ENCODE data around the gene MTHFSD. TPM values are rescaled to one million over a fixed set of nuclear protein-coding genes. Genes with fewer than 3 reads are reported as not detected.

Gene MTHFSD
- total RNA-seq, 4 donors from 2014 or later: 22.7 to 40.8 (median 25.4) TPM

- Histone ChIP-seq H3K27ac (no peak overlapping the region), H3K9me3 (no peaks in the 10 kb centered on the region), H3K36me3 (peaks cover 0 to 36% (median 0%) of the 10 kb centered on the region in 3 donors), H3K4me3 (no peak overlapping the region), H3K27me3 (peaks cover 0 to under 1% of the 10 kb centered on the region in 2 donors), H3K4me1 (peaks cover 0 to 17% (median 0%) of the 10 kb centered on the region in 4 donors)
- DNase-seq (ENCODE audit: low spot score in 2 of 2): no peak
- WGBS, 2 donors: 91 to 92% methylated on average over 30 to 35 of the region's 38 CpGs
- TF ChIP-seq EP300 (IDR thresholded peaks at IDR 0.05) (no peak), POLR2A (IDR thresholded peaks at IDR 0.05) (no peak)
- TF ChIP-seq, protein P1, sequence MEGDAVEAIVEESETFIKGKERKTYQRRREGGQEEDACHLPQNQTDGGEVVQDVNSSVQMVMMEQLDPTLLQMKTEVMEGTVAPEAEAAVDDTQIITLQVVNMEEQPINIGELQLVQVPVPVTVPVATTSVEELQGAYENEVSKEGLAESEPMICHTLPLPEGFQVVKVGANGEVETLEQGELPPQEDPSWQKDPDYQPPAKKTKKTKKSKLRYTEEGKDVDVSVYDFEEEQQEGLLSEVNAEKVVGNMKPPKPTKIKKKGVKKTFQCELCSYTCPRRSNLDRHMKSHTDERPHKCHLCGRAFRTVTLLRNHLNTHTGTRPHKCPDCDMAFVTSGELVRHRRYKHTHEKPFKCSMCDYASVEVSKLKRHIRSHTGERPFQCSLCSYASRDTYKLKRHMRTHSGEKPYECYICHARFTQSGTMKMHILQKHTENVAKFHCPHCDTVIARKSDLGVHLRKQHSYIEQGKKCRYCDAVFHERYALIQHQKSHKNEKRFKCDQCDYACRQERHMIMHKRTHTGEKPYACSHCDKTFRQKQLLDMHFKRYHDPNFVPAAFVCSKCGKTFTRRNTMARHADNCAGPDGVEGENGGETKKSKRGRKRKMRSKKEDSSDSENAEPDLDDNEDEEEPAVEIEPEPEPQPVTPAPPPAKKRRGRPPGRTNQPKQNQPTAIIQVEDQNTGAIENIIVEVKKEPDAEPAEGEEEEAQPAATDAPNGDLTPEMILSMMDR (IDR thresholded peaks at IDR 0.05): no peak
Observed at GRCh38 chr16:86528061-86528929, 26.7 kb downstream of the MTHFSD start.

DNA sequence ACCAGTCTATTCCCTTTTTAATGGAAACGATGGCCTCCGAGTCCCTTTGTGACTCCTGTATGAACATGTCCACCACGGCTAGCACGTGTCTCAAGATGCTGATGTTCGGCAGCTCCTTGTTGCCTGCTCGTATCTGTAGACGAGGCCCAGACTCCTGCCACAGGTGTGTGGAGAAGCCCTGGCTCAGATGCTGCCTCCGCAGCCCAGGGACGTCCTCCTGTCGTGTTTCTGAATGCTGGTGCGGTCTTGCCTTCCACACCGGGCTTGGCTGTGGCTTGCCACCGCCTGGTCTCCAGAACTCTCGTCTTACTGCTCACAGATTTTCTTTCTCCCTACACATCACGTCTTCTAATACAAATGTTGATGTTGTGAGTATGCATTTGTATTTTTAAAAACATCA lies 27.7 kb downstream of the MTHFSD start:
- H3K27me3 ChIP-seq: peaks cover 0 to 9% of the 10 kb centered on the region in 2 donors
- H3K36me3 ChIP-seq: peaks cover 0 to 26% (median 0%) of the 10 kb centered on the region in 3 donors
- H3K4me3 ChIP-seq: no peak overlapping the region
- TF ChIP-seq, protein P1 (IDR thresholded peaks at IDR 0.05): no peak
- TF ChIP-seq EP300 (IDR thresholded peaks at IDR 0.05): no peak
- TF ChIP-seq POLR2A (IDR thresholded peaks at IDR 0.05): no peak
- WGBS, 2 donors: 93 to 94% methylated on average over 15 of the region's 15 CpGs
- H3K9me3 ChIP-seq: no peaks in the 10 kb centered on the region
- no peak overlapping the region for H3K27ac ChIP-seq
- H3K4me1 ChIP-seq: peaks cover 0 to 17% (median 0%) of the 10 kb centered on the region in 4 donors
- DNase-seq (ENCODE audit: low spot score in 2 of 2): no peak

- TF ChIP-seq POLR2A (IDR thresholded peaks at IDR 0.05): no peak
- Histone ChIP-seq H3K27ac (no peak overlapping the region), H3K36me3 (peaks cover 0 to 14% (median 0%) of the 10 kb centered on the region in 3 donors), H3K4me3 (no peak overlapping the region), H3K9me3 (no peaks in the 10 kb centered on the region), H3K27me3 (peaks cover 0 to 25% of the 10 kb centered on the region in 2 donors), H3K4me1 (peaks cover 0 to 12% (median 1%) of the 10 kb centered on the region in 4 donors)
- 55 to 59% methylated on average over 12 of the region's 12 CpGs for WGBS, 2 donors
- no peak for DNase-seq (ENCODE audit: low spot score in 2 of 2)
Observed at GRCh38 chr16:86525696-86526095, 29.3 kb downstream of the MTHFSD start.

DNA sequence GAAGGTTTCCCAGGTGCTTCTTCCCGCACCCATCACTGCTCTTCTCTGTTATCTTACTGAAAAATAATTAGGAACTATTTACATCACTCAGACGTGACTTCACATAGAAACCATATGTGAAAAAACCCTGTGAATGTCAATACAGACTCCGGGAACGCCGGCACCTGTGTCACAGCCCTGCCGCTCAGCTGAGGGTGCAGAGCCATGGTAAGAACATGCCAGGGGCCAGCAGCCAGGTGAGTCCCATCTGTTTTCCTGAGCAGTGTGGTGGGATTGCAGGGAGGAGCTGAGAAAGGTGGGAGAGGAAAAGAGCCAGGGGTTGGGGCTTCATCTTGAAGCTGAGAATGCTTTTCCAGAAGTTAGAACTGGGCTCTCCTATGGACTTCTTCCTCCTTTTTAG lies 31.0 kb downstream of the MTHFSD start:
- no peak overlapping the region for H3K4me3 ChIP-seq
- peaks cover 0 to 41% of the 10 kb centered on the region in 2 donors for H3K27me3 ChIP-seq
- peaks cover 0 to 18% (median 3%) of the 10 kb centered on the region in 4 donors for H3K4me1 ChIP-seq
- no peaks in the 10 kb centered on the region for H3K9me3 ChIP-seq
- no peak for DNase-seq (ENCODE audit: low spot score in 2 of 2)
- H3K36me3 ChIP-seq: peaks cover 0 to 4% (median 0%) of the 10 kb centered on the region in 3 donors
- H3K27ac ChIP-seq: no peak overlapping the region
- TF ChIP-seq EP300 (IDR thresholded peaks at IDR 0.05) (no peak), POLR2A (IDR thresholded peaks at IDR 0.05) (no peak)
- TF ChIP-seq, protein P1 (IDR thresholded peaks at IDR 0.05): no peak
- WGBS, 2 donors: 53 to 63% methylated on average over 6 of the region's 6 CpGs

- no peak overlapping the region for H3K27ac ChIP-seq
- no peak overlapping the region for H3K4me3 ChIP-seq
- H3K9me3 ChIP-seq: no peaks in the 10 kb centered on the region
- H3K27me3 ChIP-seq: peaks cover 0 to 47% of the 10 kb centered on the region in 2 donors
- TF ChIP-seq POLR2A (IDR thresholded peaks at IDR 0.05) (no peak), EP300 (IDR thresholded peaks at IDR 0.05) (no peak)
- TF ChIP-seq, protein P1 (IDR thresholded peaks at IDR 0.05): no peak
- no peaks in the 10 kb centered on the region for H3K36me3 ChIP-seq
- 76 to 82% methylated on average over 5 of the region's 5 CpGs for WGBS, 2 donors
- peaks cover 0 to 18% (median 3%) of the 10 kb centered on the region in 4 donors for H3K4me1 ChIP-seq
- DNase-seq (ENCODE audit: low spot score in 2 of 2): no peak
Observed at GRCh38 chr16:86523166-86523740, 31.8 kb downstream of the MTHFSD start.

All from tibial nerve (tissue), 4 donors.